GM12878 (cell line): Measurements from ENCODE around the gene PPEF1. TPM values are rescaled to one million over a fixed set of nuclear protein-coding genes. Genes with fewer than 3 reads are reported as not detected.

ENCODE experiments used
- ATAC-seq: fragments of 200-7000 bp; cut with Tn5 transposase; 3 replicates; pipeline ENCODE4 v1.9.1; 2020; ENCODE audit warnings: mild to moderate bottlenecking, moderate library complexity
- BruUV-seq: library from RNA; stranded (reverse); fragments of 400-500 nt; replicated peaks from 2 replicates; lab custom pipeline; 2021; lab: Mats Ljungman, UMichigan
- CTCF ChIA-PET: fragments of 300-600 bp; sonication (Branson Sonifier 250); formaldehyde crosslinking; extraction: SDS; loops from one replicate; lab custom pipeline; 2021; ENCODE audit warnings: inconsistent platforms; lab: Yijun Ruan, JAX
- POLR2A ChIA-PET: fragments of 350-600 bp; formaldehyde crosslinking; extraction: SDS; loops from one replicate; lab custom pipeline; 2021; ENCODE audit warnings: inconsistent platforms; lab: Charles Lee
- RAD21 ChIA-PET: fragments of 300-600 bp; sonication (Branson Sonifier 250); formaldehyde crosslinking; loops from one replicate; lab custom pipeline; 2023; ENCODE audit warnings: antibody characterized with exemption; ENCODE audit not compliant: unreplicated experiment; lab: Charles Lee
- SMC1A ChIA-PET: fragments of 300-600 bp; sonication (Branson Sonifier 250); formaldehyde crosslinking; loops from one replicate; lab custom pipeline; 2023; ENCODE audit not compliant: unreplicated experiment, uncharacterized antibody; lab: Charles Lee
- DNase-seq: peaks from one replicate; pipeline ENCODE4 v3.0.0-alpha.2; 2011; ENCODE audit warnings: low read depth, low spot score
- FAIRE-seq: peaks from 3 replicates; lab custom pipeline; 2011; peaks lifted over from hg19 to GRCh38; lab: Jason Lieb, UNC
- H2AFZ ChIP-seq: 2 replicates; pipeline ENCODE4 v1.6.0; 2011; ENCODE audit warnings: low read depth, low read length, control low read depth; ENCODE audit not compliant: control insufficient read depth
- H3K27ac ChIP-seq: 2 replicates; pipeline ENCODE4 v1.5.1; 2011; ENCODE audit warnings: control low read depth; ENCODE audit not compliant: control insufficient read depth, insufficient read depth
- H3K27me3 ChIP-seq, 2 experiments: replicated peaks in 1 of 2; 2 replicates each; pipeline versions ENCODE4 v1.6.0 to v1.6.1; 2011; ENCODE audit warnings: low read length in 1 of 2; ENCODE audit not compliant: control insufficient read depth in 2 of 2, insufficient read depth in 2 of 2
- H3K36me3 ChIP-seq, 2 experiments: 2 replicates each; pipeline ENCODE4 v1.5.1; 2011; ENCODE audit warnings: low read length in 1 of 2; ENCODE audit not compliant: control insufficient read depth in 2 of 2, insufficient read depth in 2 of 2
- H3K4me1 ChIP-seq: 2 replicates; pipeline ENCODE4 v1.6.1; 2011; ENCODE audit warnings: mild to moderate bottlenecking, low read length, moderate library complexity, mixed read lengths; ENCODE audit not compliant: control insufficient read depth, insufficient read depth
- H3K4me2 ChIP-seq: 2 replicates; pipeline ENCODE4 v1.6.0; 2011; ENCODE audit warnings: control low read depth; ENCODE audit not compliant: control insufficient read depth, insufficient read depth
- H3K4me3 ChIP-seq: fragments of 200-600 bp; sonication (generic); 2 replicates; pipeline ENCODE4 v1.5.1; 2016
- H3K79me2 ChIP-seq: 2 replicates; pipeline ENCODE4 v1.6.0; 2011; ENCODE audit warnings: low read length; ENCODE audit not compliant: control insufficient read depth, insufficient read depth
- H3K9ac ChIP-seq: 2 replicates; pipeline ENCODE4 v1.8.0; 2011; ENCODE audit warnings: low read length, control low read depth, mixed read lengths; ENCODE audit not compliant: control insufficient read depth, insufficient read depth
- H3K9me3 ChIP-seq: replicated peaks from 3 replicates; pipeline ENCODE4 v1.5.1; 2011; ENCODE audit warnings: mild to moderate bottlenecking, low read length; ENCODE audit not compliant: control insufficient read depth, insufficient read depth
- H4K20me1 ChIP-seq: 2 replicates; pipeline ENCODE4 v1.6.0; 2011; ENCODE audit not compliant: control insufficient read depth, insufficient read depth
- BACH1 ChIP-seq: fragments of 450-650 bp; IDR thresholded peaks from 2 replicates; pipeline ENCODE4 v1.6.1; 2017; ENCODE audit warnings: mild to moderate bottlenecking, borderline replicate concordance
- BHLHE40 ChIP-seq, 2 experiments: fragments of 450-650 bp in 1 of 2; IDR thresholded peaks; 2 replicates each; pipeline ENCODE4 v1.6.1; 2011 to 2017; ENCODE audit warnings: low read depth in 2 of 2, borderline replicate concordance in 1 of 2, improper control_type of control experiment in 1 of 2, low read length in 1 of 2, mild to moderate bottlenecking in 1 of 2
- EED ChIP-seq: sonication (generic); IDR thresholded peaks from 2 replicates; pipeline ENCODE4 v1.6.1; 2016; ENCODE audit warnings: antibody characterized with exemption, low read depth
- GATAD2B ChIP-seq: fragments of 450-650 bp; conservative IDR thresholded peaks from 2 replicates; pipeline ENCODE4 v1.6.1; 2017; ENCODE audit warnings: low read depth, mild to moderate bottlenecking, moderate library complexity
- KDM1A ChIP-seq: fragments of 200-600 bp; sonication (generic); IDR thresholded peaks from 2 replicates; pipeline ENCODE4 v1.6.1; 2016; ENCODE audit warnings: borderline replicate concordance
- MEF2B ChIP-seq: fragments of 450-650 bp; IDR thresholded peaks from 2 replicates; pipeline ENCODE4 v1.6.1; 2018; ENCODE audit warnings: mild to moderate bottlenecking, moderate library complexity; ENCODE audit not compliant: partially characterized antibody, poor library complexity, severe bottlenecking
- NFYB ChIP-seq: IDR thresholded peaks from 2 replicates; pipeline ENCODE4 v1.6.1; 2011; ENCODE audit warnings: low read depth, mild to moderate bottlenecking, low read length, improper control_type of control experiment, moderate library complexity; ENCODE audit not compliant: insufficient read depth
- SMAD1 ChIP-seq: fragments of 450-650 bp; IDR thresholded peaks from 2 replicates; pipeline ENCODE4 v1.6.1; 2018; ENCODE audit warnings: mild to moderate bottlenecking, low read depth; ENCODE audit not compliant: partially characterized antibody
- YBX1 ChIP-seq: fragments of 450-650 bp; IDR thresholded peaks from 2 replicates; pipeline ENCODE4 v1.6.1; 2016; ENCODE audit warnings: antibody characterized with exemption
- WGBS: methylation state at CpG from one replicate; pipeline ENCODE4 v1.1.6; 2016; ENCODE audit warnings: low lambda C conversion rate; ENCODE audit not compliant: insufficient replicate concordance, insufficient coverage; ENCODE audit errors: missing lambda C conversion rate; 5-methylcytosine and 5-hydroxymethylcytosine counted together
- in situ Hi-C: fragments of 300-500 bp; cut with MboI; formaldehyde crosslinking; loops from 9 replicates; pipeline ENCODE4 v1.14.3; 2018; ENCODE audit warnings: mixed read lengths
- intact Hi-C: fragments of 100-400 bp; cut with micrococcal nuclease; formaldehyde crosslinking; loops from one replicate; pipeline ENCODE4 v1.14.2; 2022; ENCODE audit not compliant: unreplicated experiment
- polyA plus RNA-seq, 11 experiments: library from polyadenylated mRNA; depleted of rRNA in 4 of 11; unstranded in 6 of 11; stranded (reverse) in 5 of 11; fragments of >200 nt; fragmentation: Nextera tagmentation in 4 of 11; fragmentation: Illumina TruSeq in 1 of 11; extraction: Ambion mirVana in 4 of 11; extraction: Trizol in 1 of 11; gene quantifications; 1 replicate in 1 of 11; 2 replicates in 10 of 11; pipeline versions ENCODE4 v1.2.1 to v1.2.3, GENCODE V29; 2011 to 2016; ENCODE audit warnings: inconsistent platforms in 2 of 11, missing spikeins in 2 of 11, low read depth in 1 of 11
- total RNA-seq, 4 experiments: library from RNA; depleted of rRNA in 3 of 4; stranded (reverse); fragments of >200 nt in 3 of 4; fragmentation: Illumina TruSeq in 1 of 4; extraction: Trizol in 1 of 4; gene quantifications; 2 replicates each; pipeline versions ENCODE4 v1.2.1 to v1.2.3, GENCODE V29; 2013 to 2021
- TF ChIP-seq, protein P1 (sequence below): fragments of 450-650 bp; IDR thresholded peaks from 2 replicates; pipeline ENCODE4 v1.6.1; 2017; ENCODE audit warnings: mild to moderate bottlenecking, moderate library complexity
- TF ChIP-seq, protein P2 (sequence below): fragments of 450-650 bp; IDR thresholded peaks from 2 replicates; pipeline ENCODE4 v1.6.1; 2017; ENCODE audit warnings: borderline replicate concordance
- TF ChIP-seq, protein P3 (sequence below): IDR thresholded peaks from 2 replicates; pipeline ENCODE4 v1.6.1; 2012; ENCODE audit warnings: improper control_type of control experiment, low read depth, low read length; ENCODE audit not compliant: insufficient replicate concordance

Gene PPEF1
- total and polyA plus RNA-seq, 10 of the 15 experiments (the other 5 are each of a cell fraction or from before 2014, with no cell fraction given) = 0.24 to 2.2 (median 0.50) TPM

DNA sequence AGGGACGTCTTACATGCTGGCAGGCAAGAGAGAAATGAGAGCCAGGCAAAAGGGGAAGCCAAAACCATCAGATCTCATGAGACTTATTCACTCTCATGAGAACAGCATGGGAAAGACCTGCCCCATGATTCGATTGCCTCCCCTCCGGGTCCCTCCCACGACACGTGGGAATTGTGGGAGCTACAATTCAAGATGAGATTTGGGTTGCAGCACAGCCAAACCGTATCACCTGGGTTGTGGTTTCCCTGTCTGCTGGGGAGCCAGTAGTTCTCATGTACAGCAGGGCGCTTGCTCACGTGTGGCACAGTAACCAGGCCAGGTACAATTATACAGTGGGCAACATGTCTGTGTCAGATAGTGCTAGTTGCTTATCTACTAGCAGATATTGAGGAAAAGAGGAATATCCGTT lies 24.5 kb upstream of the PPEF1 start:
- ChIA-PET POLR2A (interaction anchor here (1.1 kb wide), 1 partner anchor 174 kb away, joined by 3 read pairs; no protein-coding TSS in a partner anchor), SMC1A (interaction anchor here (1.7 kb wide), 1 partner anchor 173 kb away, joined by 8 read pairs; no protein-coding TSS in a partner anchor), CTCF (no interaction called here), RAD21 (interaction anchor here (0.6 to 2.5 kb wide), 3 partner anchors 13 to 173 kb away, joined by 3 to 20 read pairs (median 5); partner anchors contain the start of gene PPEF1)
- Histone ChIP-seq H3K4me1 (no peaks in the 10 kb centered on the region; the same call in 1 of the 2 replicates), H3K27ac (no peak overlapping the region), H3K4me2 (0 out of 2 replicates have a peak overlapping the region, but pooled peaks have one; percentile 0), H3K79me2 (no peaks in the 10 kb centered on the region), H3K4me3 (no peak overlapping the region), H3K36me3 (no peaks in the 10 kb centered on the region), H3K9me3 (no peaks in the 10 kb centered on the region; the same call in 2 of the 3 replicates), H4K20me1 (no peaks in the 10 kb centered on the region), H3K27me3 (no peaks in the 10 kb centered on the region), H2AFZ (peak overlapping the region; percentile 17), H3K9ac (no peak overlapping the region)
- no TSS peak for BruUV-seq
- intact Hi-C loops (loop anchor here (1.0 kb wide), 1 partner anchor 173 kb away; no protein-coding TSS in a partner anchor), in situ Hi-C loops (no loop called here)
- no peak for FAIRE-seq
- ATAC-seq = peak; percentile 61
- peak; percentile 26 for DNase-seq
- WGBS = 31% methylated on average over 9 of the region's 9 CpGs
- TF ChIP-seq EED = 0 out of 2 replicates have a peak, but pooled peaks have one; percentile 14
- no peak for TF ChIP-seq NFYB
- TF ChIP-seq YBX1 = no peak
- TF ChIP-seq BACH1 = no peak
- TF ChIP-seq, protein P1, sequence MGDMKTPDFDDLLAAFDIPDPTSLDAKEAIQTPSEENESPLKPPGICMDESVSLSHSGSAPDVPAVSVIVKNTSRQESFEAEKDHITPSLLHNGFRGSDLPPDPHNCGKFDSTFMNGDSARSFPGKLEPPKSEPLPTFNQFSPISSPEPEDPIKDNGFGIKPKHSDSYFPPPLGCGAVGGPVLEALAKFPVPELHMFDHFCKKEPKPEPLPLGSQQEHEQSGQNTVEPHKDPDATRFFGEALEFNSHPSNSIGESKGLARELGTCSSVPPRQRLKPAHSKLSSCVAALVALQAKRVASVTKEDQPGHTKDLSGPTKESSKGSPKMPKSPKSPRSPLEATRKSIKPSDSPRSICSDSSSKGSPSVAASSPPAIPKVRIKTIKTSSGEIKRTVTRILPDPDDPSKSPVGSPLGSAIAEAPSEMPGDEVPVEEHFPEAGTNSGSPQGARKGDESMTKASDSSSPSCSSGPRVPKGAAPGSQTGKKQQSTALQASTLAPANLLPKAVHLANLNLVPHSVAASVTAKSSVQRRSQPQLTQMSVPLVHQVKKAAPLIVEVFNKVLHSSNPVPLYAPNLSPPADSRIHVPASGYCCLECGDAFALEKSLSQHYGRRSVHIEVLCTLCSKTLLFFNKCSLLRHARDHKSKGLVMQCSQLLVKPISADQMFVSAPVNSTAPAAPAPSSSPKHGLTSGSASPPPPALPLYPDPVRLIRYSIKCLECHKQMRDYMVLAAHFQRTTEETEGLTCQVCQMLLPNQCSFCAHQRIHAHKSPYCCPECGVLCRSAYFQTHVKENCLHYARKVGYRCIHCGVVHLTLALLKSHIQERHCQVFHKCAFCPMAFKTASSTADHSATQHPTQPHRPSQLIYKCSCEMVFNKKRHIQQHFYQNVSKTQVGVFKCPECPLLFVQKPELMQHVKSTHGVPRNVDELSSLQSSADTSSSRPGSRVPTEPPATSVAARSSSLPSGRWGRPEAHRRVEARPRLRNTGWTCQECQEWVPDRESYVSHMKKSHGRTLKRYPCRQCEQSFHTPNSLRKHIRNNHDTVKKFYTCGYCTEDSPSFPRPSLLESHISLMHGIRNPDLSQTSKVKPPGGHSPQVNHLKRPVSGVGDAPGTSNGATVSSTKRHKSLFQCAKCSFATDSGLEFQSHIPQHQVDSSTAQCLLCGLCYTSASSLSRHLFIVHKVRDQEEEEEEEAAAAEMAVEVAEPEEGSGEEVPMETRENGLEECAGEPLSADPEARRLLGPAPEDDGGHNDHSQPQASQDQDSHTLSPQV = peak; percentile 73; the same call in 1 of the 2 replicates
- TF ChIP-seq, protein P2, sequence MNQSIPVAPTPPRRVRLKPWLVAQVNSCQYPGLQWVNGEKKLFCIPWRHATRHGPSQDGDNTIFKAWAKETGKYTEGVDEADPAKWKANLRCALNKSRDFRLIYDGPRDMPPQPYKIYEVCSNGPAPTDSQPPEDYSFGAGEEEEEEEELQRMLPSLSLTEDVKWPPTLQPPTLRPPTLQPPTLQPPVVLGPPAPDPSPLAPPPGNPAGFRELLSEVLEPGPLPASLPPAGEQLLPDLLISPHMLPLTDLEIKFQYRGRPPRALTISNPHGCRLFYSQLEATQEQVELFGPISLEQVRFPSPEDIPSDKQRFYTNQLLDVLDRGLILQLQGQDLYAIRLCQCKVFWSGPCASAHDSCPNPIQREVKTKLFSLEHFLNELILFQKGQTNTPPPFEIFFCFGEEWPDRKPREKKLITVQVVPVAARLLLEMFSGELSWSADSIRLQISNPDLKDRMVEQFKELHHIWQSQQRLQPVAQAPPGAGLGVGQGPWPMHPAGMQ = no peak
- TF ChIP-seq, protein P3, sequence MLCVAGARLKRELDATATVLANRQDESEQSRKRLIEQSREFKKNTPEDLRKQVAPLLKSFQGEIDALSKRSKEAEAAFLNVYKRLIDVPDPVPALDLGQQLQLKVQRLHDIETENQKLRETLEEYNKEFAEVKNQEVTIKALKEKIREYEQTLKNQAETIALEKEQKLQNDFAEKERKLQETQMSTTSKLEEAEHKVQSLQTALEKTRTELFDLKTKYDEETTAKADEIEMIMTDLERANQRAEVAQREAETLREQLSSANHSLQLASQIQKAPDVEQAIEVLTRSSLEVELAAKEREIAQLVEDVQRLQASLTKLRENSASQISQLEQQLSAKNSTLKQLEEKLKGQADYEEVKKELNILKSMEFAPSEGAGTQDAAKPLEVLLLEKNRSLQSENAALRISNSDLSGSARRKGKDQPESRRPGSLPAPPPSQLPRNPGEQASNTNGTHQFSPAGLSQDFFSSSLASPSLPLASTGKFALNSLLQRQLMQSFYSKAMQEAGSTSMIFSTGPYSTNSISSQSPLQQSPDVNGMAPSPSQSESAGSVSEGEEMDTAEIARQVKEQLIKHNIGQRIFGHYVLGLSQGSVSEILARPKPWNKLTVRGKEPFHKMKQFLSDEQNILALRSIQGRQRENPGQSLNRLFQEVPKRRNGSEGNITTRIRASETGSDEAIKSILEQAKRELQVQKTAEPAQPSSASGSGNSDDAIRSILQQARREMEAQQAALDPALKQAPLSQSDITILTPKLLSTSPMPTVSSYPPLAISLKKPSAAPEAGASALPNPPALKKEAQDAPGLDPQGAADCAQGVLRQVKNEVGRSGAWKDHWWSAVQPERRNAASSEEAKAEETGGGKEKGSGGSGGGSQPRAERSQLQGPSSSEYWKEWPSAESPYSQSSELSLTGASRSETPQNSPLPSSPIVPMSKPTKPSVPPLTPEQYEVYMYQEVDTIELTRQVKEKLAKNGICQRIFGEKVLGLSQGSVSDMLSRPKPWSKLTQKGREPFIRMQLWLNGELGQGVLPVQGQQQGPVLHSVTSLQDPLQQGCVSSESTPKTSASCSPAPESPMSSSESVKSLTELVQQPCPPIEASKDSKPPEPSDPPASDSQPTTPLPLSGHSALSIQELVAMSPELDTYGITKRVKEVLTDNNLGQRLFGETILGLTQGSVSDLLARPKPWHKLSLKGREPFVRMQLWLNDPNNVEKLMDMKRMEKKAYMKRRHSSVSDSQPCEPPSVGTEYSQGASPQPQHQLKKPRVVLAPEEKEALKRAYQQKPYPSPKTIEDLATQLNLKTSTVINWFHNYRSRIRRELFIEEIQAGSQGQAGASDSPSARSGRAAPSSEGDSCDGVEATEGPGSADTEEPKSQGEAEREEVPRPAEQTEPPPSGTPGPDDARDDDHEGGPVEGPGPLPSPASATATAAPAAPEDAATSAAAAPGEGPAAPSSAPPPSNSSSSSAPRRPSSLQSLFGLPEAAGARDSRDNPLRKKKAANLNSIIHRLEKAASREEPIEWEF = peak; percentile 89
- no peak for TF ChIP-seq KDM1A
- peak; percentile 75; the same call in 1 of the 2 replicates for TF ChIP-seq GATAD2B
- peak; percentile 78 for TF ChIP-seq SMAD1
- TF ChIP-seq BHLHE40 (IDR thresholded peaks at IDR 0.05; ENCODE audit: borderline replicate concordance in 1 of 2, low read depth in 2 of 2, low read length in 1 of 2) = peak; percentile 86 to 88
- TF ChIP-seq MEF2B = peak; percentile 97
